WTC11 (cell line): ENCODE measurements around the gene WNT3. TPM values are rescaled to one million over a fixed set of nuclear protein-coding genes. Genes with fewer than 3 reads are reported as not detected.

Source experiments
- ATAC-seq: fragments of 200-7000 bp; cut with Tn5 transposase; 2 replicates; pipeline ENCODE4 v1.10.0; 2021; ENCODE audit warnings: mild to moderate bottlenecking, moderate library complexity
- CTCF ChIA-PET: fragments of 300-600 bp; sonication (Branson Sonifier 250); formaldehyde crosslinking; loops from one replicate; lab custom pipeline; 2021; ENCODE audit warnings: antibody characterized with exemption; lab: Charles Lee
- POLR2A ChIA-PET: fragments of 350-600 bp; sonication (Branson Sonifier 250); formaldehyde crosslinking; loops from one replicate; lab custom pipeline; 2021; ENCODE audit warnings: antibody characterized with exemption; lab: Charles Lee
- DNase-seq: peaks from one replicate; pipeline ENCODE4 v3.0.0; 2021; ENCODE audit warnings: low spot score
- H3K27ac Mint-ChIP-seq: 2 replicates; pipeline ENCODE4 v1.8.0; 2021; ENCODE audit warnings: mixed read lengths
- H3K27me3 Mint-ChIP-seq: 2 replicates; pipeline ENCODE4 v1.8.0; 2021; ENCODE audit warnings: low read depth, mild to moderate bottlenecking, moderate library complexity, mixed read lengths
- H3K36me3 Mint-ChIP-seq: 2 replicates; pipeline ENCODE4 v1.8.0; 2021; ENCODE audit warnings: mixed read lengths
- H3K4me1 Mint-ChIP-seq: 2 replicates; pipeline ENCODE4 v1.8.0; 2022; ENCODE audit warnings: mixed read lengths
- H3K4me3 Mint-ChIP-seq: 2 replicates; pipeline ENCODE4 v1.8.0; 2021; ENCODE audit warnings: mild to moderate bottlenecking, moderate library complexity, mixed read lengths
- H3K9me3 Mint-ChIP-seq: 2 replicates; pipeline ENCODE4 v1.8.0; 2021; ENCODE audit warnings: mixed read lengths
- AFF4 ChIP-seq: sonication (generic); formaldehyde crosslinking; IDR thresholded peaks from 2 replicates; pipeline ENCODE4 v1.8.1; 2023; ENCODE audit warnings: mild to moderate bottlenecking, missing genetic modification reagents, borderline replicate concordance
- ATF2 ChIP-seq: sonication (generic); formaldehyde crosslinking; IDR thresholded peaks from 2 replicates; pipeline ENCODE4 v1.8.1; 2022; ENCODE audit warnings: low read depth, missing genetic modification reagents, borderline replicate concordance
- CBFB ChIP-seq: sonication (generic); formaldehyde crosslinking; IDR thresholded peaks from 2 replicates; pipeline ENCODE4 v1.8.1; 2022; ENCODE audit warnings: mild to moderate bottlenecking, low read depth, missing genetic modification reagents
- CTCF ChIP-seq: fragments of 200-600 bp; IDR thresholded peaks from 2 replicates; pipeline ENCODE4 v1.8.0; 2022; ENCODE audit warnings: antibody characterized with exemption
- E2F1 ChIP-seq: sonication (generic); formaldehyde crosslinking; IDR thresholded peaks from 2 replicates; pipeline ENCODE4 v1.8.0; 2022; ENCODE audit warnings: mild to moderate bottlenecking, missing genetic modification reagents
- E2F4 ChIP-seq: sonication (generic); formaldehyde crosslinking; IDR thresholded peaks from 2 replicates; pipeline ENCODE4 v1.8.1; 2022; ENCODE audit warnings: low read depth, mild to moderate bottlenecking, moderate library complexity, missing genetic modification reagents, borderline replicate concordance
- E2F5 ChIP-seq: sonication (generic); formaldehyde crosslinking; IDR thresholded peaks from 2 replicates; pipeline ENCODE4 v1.8.1; 2022; ENCODE audit warnings: mild to moderate bottlenecking, moderate library complexity, missing genetic modification reagents
- ELF4 ChIP-seq: sonication (generic); formaldehyde crosslinking; IDR thresholded peaks from 2 replicates; pipeline ENCODE4 v1.8.1; 2022; ENCODE audit warnings: low read depth, mild to moderate bottlenecking, moderate library complexity, missing genetic modification reagents
- ESRRA ChIP-seq: sonication (generic); formaldehyde crosslinking; IDR thresholded peaks from 2 replicates; pipeline ENCODE4 v1.8.1; 2022; ENCODE audit warnings: mild to moderate bottlenecking, missing genetic modification reagents, borderline replicate concordance
- FOXK1 ChIP-seq: sonication (generic); formaldehyde crosslinking; IDR thresholded peaks from 2 replicates; pipeline ENCODE4 v1.8.0; 2022; ENCODE audit warnings: mild to moderate bottlenecking, moderate library complexity, missing genetic modification reagents
- KAT7 ChIP-seq: sonication (generic); formaldehyde crosslinking; IDR thresholded peaks from 2 replicates; pipeline ENCODE4 v1.8.1; 2023; ENCODE audit warnings: missing genetic modification reagents, mild to moderate bottlenecking, borderline replicate concordance
- MAX ChIP-seq: sonication (generic); formaldehyde crosslinking; IDR thresholded peaks from 2 replicates; pipeline ENCODE4 v1.8.0; 2022; ENCODE audit warnings: mild to moderate bottlenecking, missing genetic modification reagents
- NFE2L1 ChIP-seq: sonication (generic); formaldehyde crosslinking; IDR thresholded peaks from 2 replicates; pipeline ENCODE4 v1.8.1; 2023; ENCODE audit warnings: missing genetic modification reagents
- RELA ChIP-seq: sonication (generic); formaldehyde crosslinking; IDR thresholded peaks from 2 replicates; pipeline ENCODE4 v1.8.1; 2022; ENCODE audit warnings: missing genetic modification reagents, mild to moderate bottlenecking, borderline replicate concordance
- ZBTB21 ChIP-seq: sonication (generic); formaldehyde crosslinking; IDR thresholded peaks from 2 replicates; pipeline ENCODE4 v1.8.1; 2023; ENCODE audit warnings: mild to moderate bottlenecking, missing genetic modification reagents, borderline replicate concordance
- ZNF219 ChIP-seq: sonication (generic); formaldehyde crosslinking; IDR thresholded peaks from 2 replicates; pipeline ENCODE4 v1.8.0; 2023; ENCODE audit warnings: missing genetic modification reagents, mild to moderate bottlenecking, borderline replicate concordance
- ZNF396 ChIP-seq: fragments of 250-450 bp; sonication (Bioruptor Pico); IDR thresholded peaks from 2 replicates; pipeline ENCODE4 v1.8.0; 2021; ENCODE audit warnings: mild to moderate bottlenecking, moderate library complexity, borderline replicate concordance
- ZNF671 ChIP-seq: fragments of 250-450 bp; sonication (Bioruptor Pico); IDR thresholded peaks from 2 replicates; pipeline ENCODE4 v1.8.0; 2021; ENCODE audit warnings: mild to moderate bottlenecking
- ZSCAN18 ChIP-seq: fragments of 250-450 bp; sonication (Bioruptor Pico); IDR thresholded peaks from 2 replicates; pipeline ENCODE4 v2.1.2; 2022; ENCODE audit warnings: mild to moderate bottlenecking, moderate library complexity
- total RNA-seq: library from RNA; stranded (reverse); gene quantifications from 3 replicates; pipeline ENCODE4 v1.2.3, GENCODE V29; 2021

WNT3 gene
- total RNA-seq, 1 experiment from 2014 or later, result 14.1 TPM

GRCh38 chr17:46802800-46803199 lies 15.7 kb downstream of the WNT3 start:
- Mint-ChIP-seq H3K4me1 (peaks cover 4% of the 10 kb centered on the region; the same call in 1 of the 2 replicates), H3K9me3 (peaks cover 7% of the 10 kb centered on the region), H3K27me3 (no peaks in the 10 kb centered on the region), H3K36me3 (peaks cover 14% of the 10 kb centered on the region), H3K4me3 (no peak overlapping the region), H3K27ac (no peak overlapping the region)
- DNase-seq (no peak), ATAC-seq (no peak)
- no peak for TF ChIP-seq CBFB
- no peak for TF ChIP-seq ATF2 (CRISPR knock-in tag)
- no peak for TF ChIP-seq ZNF396 (CRISPR knock-in tag)
- TF ChIP-seq NFE2L1 (CRISPR knock-in tag), result no peak
- TF ChIP-seq ZNF671 (CRISPR knock-in tag), result no peak
- TF ChIP-seq RELA (CRISPR knock-in tag), result no peak
- no peak for TF ChIP-seq ZSCAN18 (CRISPR knock-in tag)
- no peak for TF ChIP-seq ELF4 (CRISPR knock-in tag)
- TF ChIP-seq E2F4 (CRISPR knock-in tag), result no peak
- no peak for TF ChIP-seq MAX (CRISPR knock-in tag)
- no peak for TF ChIP-seq KAT7 (CRISPR knock-in tag)
- TF ChIP-seq FOXK1 (CRISPR knock-in tag), result no peak
- no peak for TF ChIP-seq ESRRA (CRISPR knock-in tag)
- TF ChIP-seq ZNF219 (CRISPR knock-in tag), result no peak
- CTCF ChIA-PET, result no interaction called here
- POLR2A ChIA-PET, result no interaction called here

- Mint-ChIP-seq H3K4me1 (peaks cover 12% of the 10 kb centered on the region), H3K27me3 (no peaks in the 10 kb centered on the region), H3K36me3 (peaks cover 10% of the 10 kb centered on the region), H3K27ac (no peak overlapping the region), H3K9me3 (peaks cover 7% of the 10 kb centered on the region), H3K4me3 (no peak overlapping the region)
- DNase-seq, result no peak
- ChIA-PET CTCF (no interaction called here), POLR2A (no interaction called here)
- ATAC-seq, result no peak
- TF ChIP-seq ZBTB21 (CRISPR knock-in tag) (no peak), E2F1 (CRISPR knock-in tag) (no peak), AFF4 (no peak), CTCF (no peak), E2F5 (CRISPR knock-in tag) (no peak)
Measured at GRCh38 chr17:46800573-46800972, 17.9 kb downstream of the WNT3 start.
